Stimulated activated CD8-positive, alpha-beta memory T cell treated with anti-CD3 and anti-CD28 coated beads, Interleukin-7, amount 100 ng/mL, for 4 hours (primary cell): ENCODE measurements around the gene CTDP1.
"Not testable (repeated sequence)": the region's sequence is repeated elsewhere in the genome, so short reads cannot be mapped to it uniquely, and the experiment has no call there.

Source experiments
- DNase-seq, 2 donors: peaks; one replicate each; pipeline ENCODE4 v3.0.0-alpha.2; 2020; ENCODE audit warnings: low read depth in 2 of 2

The CTDP1 gene

DNA sequence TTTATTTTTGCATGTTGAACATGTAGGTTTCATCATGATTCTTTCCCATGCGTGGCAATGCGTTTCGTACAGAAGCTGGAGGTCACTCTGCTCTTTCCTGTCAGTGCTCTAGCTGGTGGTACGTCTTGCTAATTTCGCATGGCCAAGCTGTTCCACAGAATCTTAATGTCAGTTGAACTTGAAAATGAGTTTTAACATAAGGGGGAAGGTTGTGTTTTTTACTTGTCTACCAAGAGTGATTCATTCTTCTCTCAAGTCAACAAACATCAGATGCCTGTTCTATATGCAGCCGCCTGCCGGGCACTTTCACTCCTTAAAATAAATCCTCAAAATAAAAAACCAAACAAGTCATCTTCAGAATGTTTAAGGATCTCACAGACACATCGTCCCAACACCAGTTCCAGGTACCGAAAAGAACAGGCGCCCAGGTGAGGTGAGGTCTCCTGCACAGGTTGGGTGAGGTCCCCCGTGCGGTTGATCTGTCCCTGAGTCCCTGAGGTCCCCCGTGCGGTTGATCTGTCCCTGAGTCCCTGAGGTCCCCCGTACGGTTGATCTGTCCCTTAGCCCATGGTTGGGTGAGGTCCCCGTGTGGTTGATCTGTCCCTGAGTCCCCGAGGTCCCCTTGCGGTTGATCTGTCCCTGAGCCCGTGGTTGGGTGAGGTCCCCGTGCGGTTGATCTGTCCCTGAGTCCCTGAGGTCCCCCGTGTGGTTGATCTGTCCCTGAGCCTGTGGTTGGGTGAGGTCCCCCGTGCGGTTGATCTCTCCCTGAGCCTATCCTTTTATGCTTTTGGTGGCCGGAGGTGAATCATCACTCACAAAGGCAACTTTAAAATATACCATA, 61.1 kb downstream of the CTDP1 start:
- DNase-seq, result no peak

DNA sequence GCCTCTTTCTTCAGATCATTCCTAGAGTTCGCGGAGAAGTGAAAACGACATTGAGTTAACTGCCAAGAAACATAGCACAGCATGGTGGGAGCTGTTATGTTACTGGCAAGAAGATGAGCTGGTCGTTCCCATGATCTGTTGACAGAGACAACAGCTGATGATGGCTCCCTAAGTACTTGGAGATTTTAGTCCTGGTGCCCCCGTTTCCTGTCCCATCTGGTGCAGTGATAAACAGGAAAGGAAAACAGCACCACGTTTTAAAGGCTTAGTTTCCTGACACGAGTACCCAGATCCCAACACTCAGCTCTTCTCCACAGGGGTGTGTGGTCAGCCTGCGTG, 61.7 kb downstream of the CTDP1 start:
- DNase-seq, result no peak

GRCh38 chr18:79742076-79742475, 62.5 kb downstream of the CTDP1 start:
- DNase-seq, result no peak

DNA sequence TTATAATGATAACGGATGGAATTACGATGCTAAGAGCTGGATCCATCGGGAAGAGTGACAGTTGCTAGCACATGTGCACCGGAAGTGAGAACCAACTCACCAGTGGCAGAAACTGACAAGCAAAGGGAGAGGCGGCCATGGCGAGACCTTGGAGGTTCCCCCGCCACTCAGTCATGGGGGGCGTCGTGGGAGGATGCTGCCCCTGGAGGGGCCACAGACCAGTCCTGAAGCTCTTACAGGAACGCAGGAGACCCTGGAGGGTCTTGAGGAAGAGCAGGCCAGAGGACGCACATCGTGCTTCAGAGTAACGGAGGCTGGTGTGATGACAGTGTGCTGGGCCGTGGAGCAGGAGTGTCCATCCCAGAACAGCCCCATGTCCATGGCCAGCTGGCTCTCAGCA, 65.0 kb downstream of the CTDP1 start:
- DNase-seq, result no peak

- no peak for DNase-seq
Measured at GRCh38 chr18:79746730-79747129, 67.1 kb downstream of the CTDP1 start.

DNA sequence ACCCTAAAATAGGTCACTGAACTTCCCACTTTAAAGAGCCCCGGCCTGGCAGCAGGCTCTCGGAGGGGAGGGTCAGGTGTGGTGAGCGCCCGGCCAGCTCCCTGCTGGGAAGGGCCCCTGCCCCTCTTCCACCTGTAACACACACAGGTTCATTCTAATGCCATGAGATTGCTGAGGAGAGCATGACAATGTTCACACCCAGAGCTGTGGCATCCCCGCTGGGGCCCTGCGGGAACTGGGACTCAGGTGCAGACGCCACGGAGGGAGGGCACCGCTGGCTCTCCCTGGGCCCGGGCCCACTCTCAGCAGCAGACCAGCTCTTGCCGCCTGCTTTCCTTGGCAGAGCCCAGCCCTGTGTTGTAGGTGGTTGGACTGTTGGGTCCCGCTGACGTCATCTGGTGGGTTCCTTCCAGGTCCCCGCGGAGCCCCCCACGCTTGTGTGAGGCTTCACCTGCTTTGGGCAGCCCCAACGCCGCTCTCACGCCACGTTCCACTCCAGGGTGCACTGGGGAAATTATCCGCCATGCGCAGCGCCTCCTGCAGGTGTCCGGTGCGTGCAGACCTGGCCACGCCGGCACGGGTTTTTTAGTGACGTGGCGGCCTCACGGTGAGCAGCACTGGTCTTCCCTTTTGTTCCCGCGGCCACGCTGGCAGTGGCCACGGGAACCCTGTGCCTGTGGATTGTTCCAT, 67.7 kb downstream of the CTDP1 start:
- no peak for DNase-seq

- no peak for DNase-seq
Measured at GRCh38 chr18:79748321-79749180, 68.9 kb downstream of the CTDP1 start.

- DNase-seq, result no peak
Measured at GRCh38 chr18:79749251-79750191, 69.9 kb downstream of the CTDP1 start.

DNA sequence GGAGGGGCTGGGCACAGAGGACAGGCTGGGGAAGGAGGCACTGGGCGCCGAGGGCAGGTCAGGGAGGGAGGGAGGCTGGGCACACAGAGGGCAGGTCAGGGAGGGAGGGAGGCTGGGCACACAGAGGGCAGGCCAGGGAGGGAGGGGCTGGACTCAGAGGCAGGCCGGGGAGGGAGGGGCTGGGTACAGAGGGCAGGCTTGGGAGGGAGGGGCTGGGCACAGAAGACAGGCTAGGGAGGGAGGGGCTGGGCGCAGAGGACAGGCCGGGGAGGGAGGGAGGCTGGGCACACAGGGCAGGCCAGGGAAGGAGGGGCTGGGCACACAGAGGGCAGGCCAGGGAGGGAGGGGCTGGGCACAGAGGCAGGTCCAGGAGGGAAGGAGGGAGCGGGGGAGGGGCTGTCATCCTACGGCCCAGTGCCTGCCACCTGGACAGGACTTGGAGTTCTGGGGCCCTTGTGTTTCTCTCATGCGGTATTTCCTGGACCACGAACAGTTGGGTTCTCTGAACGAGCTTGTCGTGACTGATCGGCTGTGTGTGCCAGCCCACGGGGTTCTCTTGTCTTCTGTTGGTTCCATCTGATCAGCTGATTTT, 71.5 kb downstream of the CTDP1 start:
- no peak for DNase-seq

- DNase-seq, result not testable (repeated sequence)
Measured at GRCh38 chr18:79751918-79752578, 72.4 kb downstream of the CTDP1 start.

DNA sequence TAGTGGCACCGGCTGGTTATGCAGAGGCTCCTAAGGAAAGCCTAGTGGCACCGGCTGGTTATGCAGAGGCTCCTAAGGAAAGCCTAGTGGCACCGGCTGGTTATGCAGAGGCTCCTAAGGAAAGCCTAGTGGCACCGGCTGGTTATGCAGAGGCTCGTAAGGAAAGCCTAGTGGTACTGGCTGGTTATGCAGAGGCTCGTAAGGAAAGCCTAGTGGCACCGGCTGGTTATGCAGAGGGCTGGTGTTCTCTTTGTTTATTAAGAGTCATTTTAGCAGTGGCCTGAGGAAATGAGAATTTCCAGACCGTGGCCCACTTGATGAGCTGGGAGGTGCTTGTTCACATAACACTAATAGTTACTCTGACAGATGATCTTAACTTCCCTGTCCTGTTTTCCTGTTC, 73.3 kb downstream of the CTDP1 start:
- not testable (repeated sequence) for DNase-seq

DNA sequence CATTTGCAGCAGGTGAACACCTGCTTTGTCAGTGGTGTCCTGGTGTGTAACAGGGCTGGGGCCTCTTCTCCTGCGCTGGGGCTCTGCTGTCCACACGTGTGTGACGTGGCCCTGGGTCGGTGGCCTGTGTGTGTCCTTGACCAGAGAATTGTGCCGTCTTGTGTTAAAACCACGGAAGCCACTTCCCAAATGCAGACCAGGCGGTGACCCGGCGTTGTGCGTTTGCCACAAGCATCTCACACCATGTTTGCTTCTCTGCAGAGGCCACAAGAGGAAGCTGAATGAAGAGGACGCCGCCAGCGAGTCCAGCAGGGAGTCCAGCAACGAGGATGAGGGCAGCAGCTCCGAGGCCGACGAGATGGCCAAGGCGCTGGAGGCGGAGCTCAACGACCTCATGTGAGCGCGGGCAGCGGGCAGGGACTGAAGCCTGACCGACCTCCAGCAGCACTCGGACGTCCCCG, 73.8 kb downstream of the CTDP1 start:
- no peak for DNase-seq

DNA sequence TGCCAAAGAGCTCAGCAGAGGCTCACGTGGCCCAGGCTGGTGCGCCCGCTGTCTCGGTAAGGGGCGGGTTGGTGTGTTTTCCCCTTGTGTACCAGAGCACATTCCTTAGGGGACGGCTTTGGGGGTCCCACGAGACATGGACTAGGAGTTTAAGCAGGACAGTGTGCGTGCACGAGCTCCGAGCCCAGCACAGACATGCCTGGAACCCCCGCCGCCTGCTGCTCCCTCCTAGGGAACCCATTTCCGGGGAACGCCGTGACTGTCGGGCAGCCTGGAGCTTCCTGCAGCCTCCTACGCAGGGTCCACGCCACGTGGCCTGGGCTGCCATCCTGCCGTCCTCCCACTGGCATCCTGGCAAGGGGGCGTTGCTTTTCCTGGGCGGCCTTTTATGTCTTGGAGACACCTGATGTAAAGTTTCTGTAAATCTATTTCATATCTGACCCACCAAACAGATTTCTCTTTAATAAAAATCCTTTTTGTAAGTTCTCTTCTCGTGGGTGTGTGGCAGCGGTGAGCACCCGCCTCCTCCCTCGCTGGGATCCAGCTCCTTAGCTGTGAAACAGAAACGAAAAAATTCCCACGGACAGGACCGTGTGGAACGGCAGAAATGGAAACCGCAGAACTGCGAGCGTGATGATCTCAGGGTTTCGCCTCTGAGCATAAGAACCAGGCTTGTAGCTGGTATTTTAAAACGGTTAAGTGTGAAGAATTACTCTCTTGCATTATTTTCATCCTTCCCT, 74.6 kb downstream of the CTDP1 start:
- DNase-seq, result no peak

DNA sequence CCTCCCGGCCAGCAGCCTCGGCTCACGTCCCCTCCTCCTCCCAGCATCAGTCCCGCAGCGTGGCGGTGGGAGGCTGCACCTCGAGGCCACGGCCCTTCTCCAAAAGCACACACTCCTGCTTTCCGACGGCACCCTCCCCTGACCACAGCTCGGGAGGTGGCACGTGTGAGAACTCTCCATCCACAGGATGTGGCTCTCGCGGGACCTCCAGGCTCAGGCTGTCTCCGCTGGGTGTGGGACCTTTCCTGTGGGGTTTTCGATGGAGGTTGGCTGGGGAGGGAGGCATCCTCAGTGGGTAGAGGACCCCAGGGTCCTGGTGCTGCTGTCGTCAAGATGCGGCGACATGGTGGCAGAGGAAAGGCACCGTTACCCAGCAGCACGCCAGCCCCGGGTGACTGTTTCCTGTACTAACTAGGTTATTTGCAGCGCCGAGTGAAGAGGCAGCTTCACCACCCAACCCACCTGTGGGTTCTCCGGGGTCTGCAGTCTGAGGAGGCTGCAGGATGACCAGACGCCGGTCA, 75.3 kb downstream of the CTDP1 start:
- DNase-seq, result no peak

GRCh38 chr18:79755496-79756142, 76.0 kb downstream of the CTDP1 start:
- no peak for DNase-seq

DNA sequence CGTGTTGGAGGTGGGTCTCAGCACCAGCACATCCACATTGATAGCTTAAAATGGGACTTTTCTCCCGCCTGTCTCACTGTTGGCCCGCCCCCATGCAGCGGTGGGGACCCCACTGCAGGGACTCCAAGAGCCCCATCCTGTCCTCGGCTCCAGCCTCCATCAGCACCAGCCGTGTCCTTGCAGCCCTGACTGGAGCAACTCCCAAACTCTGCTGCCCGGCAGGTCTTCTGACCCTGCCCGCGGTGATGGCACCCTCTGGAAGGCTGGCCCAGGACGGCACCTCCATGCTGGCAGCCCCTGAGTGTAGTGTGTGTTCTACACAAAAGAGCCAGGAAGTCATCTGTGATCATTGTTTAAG, 76.5 kb downstream of the CTDP1 start:
- DNase-seq, result no peak

- DNase-seq, result no peak
Measured at GRCh38 chr18:79756826-79757225, 77.2 kb downstream of the CTDP1 start.

DNA sequence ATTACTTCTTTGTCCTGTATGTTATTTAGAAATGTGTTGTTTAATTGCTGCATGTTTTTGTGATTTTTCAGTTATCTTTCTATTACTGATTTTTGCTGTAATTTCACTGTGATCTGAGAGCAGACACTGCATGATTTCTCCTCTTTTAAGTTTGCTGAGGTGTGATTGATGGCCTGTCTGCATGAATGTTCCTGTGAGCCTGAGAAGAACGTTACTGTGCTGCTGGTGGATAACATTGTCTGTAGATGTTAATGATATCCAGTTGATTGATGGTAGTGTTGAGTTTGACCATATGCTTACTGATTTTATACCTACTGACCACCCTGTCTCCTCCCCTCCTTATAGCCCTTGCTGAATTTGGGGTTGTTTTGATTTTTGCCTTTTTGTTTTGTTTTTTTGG, 80.7 kb downstream of the CTDP1 start:
- no peak for DNase-seq

- no peak for DNase-seq
Measured at GRCh38 chr18:79760881-79761280, 81.3 kb downstream of the CTDP1 start.
